Mesenchymal stem cell (in vitro differentiated cells and primary cell): Measurements from ENCODE around the gene SOX6.

Experiments used
- DNase-seq: peaks from one replicate; pipeline ENCODE4 v3.0.0-alpha.2; 2013
- H2AFZ ChIP-seq: one replicate; pipeline ENCODE4 v1.6.1; 2013; ENCODE audit warnings: low read depth, mild to moderate bottlenecking, control low read depth, inconsistent platforms, low read length, moderate library complexity
- H2AK5ac ChIP-seq: 2 replicates; pipeline ENCODE4 v1.6.1; 2013; ENCODE audit warnings: low read length, moderate library complexity, mild to moderate bottlenecking, inconsistent platforms; ENCODE audit not compliant: severe bottlenecking
- H2BK120ac ChIP-seq: one replicate; pipeline ENCODE4 v1.6.1; 2013; ENCODE audit warnings: low read depth, mild to moderate bottlenecking, inconsistent platforms, low read length, moderate library complexity
- H2BK12ac ChIP-seq, 2 experiments: one replicate each; pipeline ENCODE4 v1.6.1; 2013; ENCODE audit warnings: inconsistent platforms in 2 of 2, low read length in 2 of 2, mild to moderate bottlenecking in 2 of 2, moderate library complexity in 2 of 2, control low read depth in 1 of 2
- H2BK15ac ChIP-seq: one replicate; pipeline ENCODE4 v1.6.1; 2013; ENCODE audit warnings: mild to moderate bottlenecking, low read depth, inconsistent platforms; ENCODE audit not compliant: poor library complexity, severe bottlenecking
- H2BK5ac ChIP-seq: 2 replicates; pipeline ENCODE4 v1.6.1; 2013; ENCODE audit warnings: low read depth, mild to moderate bottlenecking, low read length, control low read depth, inconsistent platforms; ENCODE audit not compliant: poor library complexity, severe bottlenecking
- H3K14ac ChIP-seq, 2 experiments: one replicate each; pipeline ENCODE4 v1.6.1; 2013; ENCODE audit warnings: inconsistent platforms in 2 of 2, low read length in 2 of 2, control low read depth in 1 of 2, mild to moderate bottlenecking in 1 of 2, moderate library complexity in 1 of 2
- H3K18ac ChIP-seq, 2 experiments: one replicate each; pipeline ENCODE4 v1.6.1; 2013; ENCODE audit warnings: inconsistent platforms in 2 of 2, low read length in 2 of 2, control low read depth in 1 of 2, low read depth in 1 of 2, mild to moderate bottlenecking in 1 of 2
- H3K23ac ChIP-seq, 2 experiments: one replicate each; pipeline ENCODE4 v1.6.1; 2013; ENCODE audit warnings: inconsistent platforms in 2 of 2, low read length in 2 of 2, mild to moderate bottlenecking in 2 of 2, moderate library complexity in 2 of 2, control low read depth in 1 of 2
- H3K27ac ChIP-seq: 2 replicates; pipeline ENCODE4 v1.5.1; 2013; ENCODE audit warnings: mild to moderate bottlenecking, moderate library complexity, low read length, control low read depth, inconsistent platforms; ENCODE audit not compliant: poor library complexity, severe bottlenecking
- H3K27me3 ChIP-seq, 2 experiments: 2 replicates each; pipeline versions ENCODE4 v1.6.1 to v1.7.0; 2013; ENCODE audit warnings: low read length in 2 of 2, mild to moderate bottlenecking in 2 of 2, moderate library complexity in 2 of 2, control low read depth in 1 of 2, inconsistent platforms in 1 of 2; ENCODE audit not compliant: control insufficient read depth in 1 of 2, insufficient read depth in 1 of 2
- H3K36me3 ChIP-seq, 2 experiments: 2 replicates each; pipeline versions ENCODE4 v1.6.1 to v1.7.0; 2013; ENCODE audit warnings: low read length in 2 of 2, control low read depth in 1 of 2, inconsistent platforms in 1 of 2, low read depth in 1 of 2, mild to moderate bottlenecking in 1 of 2; ENCODE audit not compliant: insufficient read depth in 2 of 2, control insufficient read depth in 1 of 2
- H3K4ac ChIP-seq, 2 experiments: one replicate each; pipeline ENCODE4 v1.6.1; 2013; ENCODE audit warnings: inconsistent platforms in 2 of 2, low read length in 2 of 2, mild to moderate bottlenecking in 2 of 2, moderate library complexity in 2 of 2, control low read depth in 1 of 2, low read depth in 1 of 2
- H3K4me1 ChIP-seq: 2 replicates; pipeline ENCODE4 v1.6.1; 2013; ENCODE audit warnings: low read depth, low read length, control low read depth; ENCODE audit not compliant: control insufficient read depth, insufficient read depth
- H3K4me2 ChIP-seq: 2 replicates; pipeline ENCODE4 v1.6.1; 2013; ENCODE audit warnings: low read length, mild to moderate bottlenecking, inconsistent platforms; ENCODE audit not compliant: poor library complexity, severe bottlenecking
- H3K4me3 ChIP-seq, 2 experiments: 2 replicates each; pipeline versions ENCODE4 v1.5.1 to v1.7.0; 2013; ENCODE audit warnings: low read length in 2 of 2, mild to moderate bottlenecking in 2 of 2, control low read depth in 1 of 2, low read depth in 1 of 2; ENCODE audit not compliant: insufficient read depth in 1 of 2
- H3K79me1 ChIP-seq: replicated peaks from 2 replicates; pipeline ENCODE4 v1.6.1; 2013; ENCODE audit warnings: mild to moderate bottlenecking, control low read depth, low read length, inconsistent platforms; ENCODE audit not compliant: poor library complexity, severe bottlenecking
- H3K9ac ChIP-seq: 2 replicates; pipeline ENCODE4 v1.7.0; 2013; ENCODE audit warnings: mild to moderate bottlenecking, low read length, moderate library complexity
- H3K9me3 ChIP-seq: 2 replicates; pipeline ENCODE4 v1.7.0; 2013; ENCODE audit warnings: mild to moderate bottlenecking, low read length; ENCODE audit not compliant: control insufficient read depth
- H4K8ac ChIP-seq: one replicate; pipeline ENCODE4 v1.6.1; 2013; ENCODE audit warnings: inconsistent platforms, mild to moderate bottlenecking, low read length, moderate library complexity
- H4K91ac ChIP-seq: one replicate; pipeline ENCODE4 v1.6.1; 2013; ENCODE audit warnings: mild to moderate bottlenecking, low read length, inconsistent platforms
- WGBS: methylation state at CpG from one replicate; pipeline ENCODE4 v1.1.7; 2013; ENCODE audit warnings: mixed read lengths; 5-methylcytosine and 5-hydroxymethylcytosine counted together

Gene SOX6

GRCh38 chr11:15944460-15944859 lies 411.9 kb downstream of the SOX6 start:
- Histone ChIP-seq H2AFZ (no peak overlapping the region), H2AK5ac (no peak overlapping the region), H3K9me3 (peaks cover 26% of the 10 kb centered on the region), H3K23ac (no peak overlapping the region), H3K14ac (peak overlapping the region in 1 of 2 experiments; percentile 81), H3K9ac (no peak overlapping the region), H3K4me3 (no peak overlapping the region), H3K4me1 (peaks cover 3% of the 10 kb centered on the region), H3K79me1 (no peaks in the 10 kb centered on the region), H4K8ac (no peak overlapping the region), H3K27ac (no peak overlapping the region), H3K18ac (no peak overlapping the region), H3K4me2 (no peak overlapping the region), H3K4ac (no peak overlapping the region), H2BK12ac (no peak overlapping the region), H2BK15ac (no peak overlapping the region), H3K27me3 (peaks cover 0 to 11% of the 10 kb centered on the region in 2 experiments), H2BK120ac (no peak overlapping the region), H3K36me3 (no peaks in the 10 kb centered on the region), H2BK5ac (no peak overlapping the region), H4K91ac (no peak overlapping the region)
- no peak for DNase-seq

- no peaks in the 10 kb centered on the region for H3K79me1 ChIP-seq
- DNase-seq, result no peak
- H3K4me3 ChIP-seq, result no peak overlapping the region
- no peak overlapping the region for H2BK5ac ChIP-seq
- H3K4me1 ChIP-seq, result peaks cover 3% of the 10 kb centered on the region
- H2AFZ ChIP-seq, result no peak overlapping the region
- H3K4me2 ChIP-seq, result no peak overlapping the region
- H3K9ac ChIP-seq, result no peak overlapping the region
- H2BK15ac ChIP-seq, result no peak overlapping the region
- no peak overlapping the region for H2AK5ac ChIP-seq
- no peak overlapping the region for H4K91ac ChIP-seq
- peaks cover 26% of the 10 kb centered on the region for H3K9me3 ChIP-seq
- H3K27me3 ChIP-seq, result peaks cover 0 to 12% of the 10 kb centered on the region in 2 experiments
- H3K4ac ChIP-seq, result no peak overlapping the region
- H4K8ac ChIP-seq, result no peak overlapping the region
- H3K18ac ChIP-seq, result no peak overlapping the region
- H3K36me3 ChIP-seq, result no peaks in the 10 kb centered on the region
- no peak overlapping the region for H3K23ac ChIP-seq
- no peak overlapping the region for H2BK120ac ChIP-seq
- 96% methylated on average over 7 of the region's 7 CpGs for whole genome bisulfite sequencing
- no peak overlapping the region for H3K14ac ChIP-seq
- H3K27ac ChIP-seq, result no peak overlapping the region
- H2BK12ac ChIP-seq, result no peak overlapping the region
These were observed 412.7 kb downstream of the SOX6 start for GRCh38 chr11:15943418-15944197.

GRCh38 chr11:15942936-15943335 lies 413.4 kb downstream of the SOX6 start:
- Histone ChIP-seq H3K4ac (no peak overlapping the region), H3K4me2 (no peak overlapping the region), H2BK12ac (no peak overlapping the region), H3K9me3 (peaks cover 23% of the 10 kb centered on the region), H3K9ac (no peak overlapping the region), H4K8ac (no peak overlapping the region), H3K27ac (no peak overlapping the region), H3K4me3 (no peak overlapping the region), H3K23ac (no peak overlapping the region), H3K36me3 (no peaks in the 10 kb centered on the region), H4K91ac (peak overlapping the region; percentile 11), H3K79me1 (no peaks in the 10 kb centered on the region), H2BK120ac (no peak overlapping the region), H3K27me3 (peaks cover 0 to 12% of the 10 kb centered on the region in 2 experiments), H2AFZ (no peak overlapping the region), H2BK15ac (peak overlapping the region; percentile 31), H3K4me1 (peaks cover 3% of the 10 kb centered on the region), H2BK5ac (no peak overlapping the region), H3K18ac (no peak overlapping the region), H3K14ac (no peak overlapping the region), H2AK5ac (no peak overlapping the region)
- WGBS, result 89% methylated on average over 5 of the region's 9 CpGs
- no peak for DNase-seq

- no peak for DNase-seq
- Histone ChIP-seq H3K4ac (no peak overlapping the region), H3K79me1 (no peaks in the 10 kb centered on the region), H3K18ac (no peak overlapping the region), H3K9me3 (peaks cover 15% of the 10 kb centered on the region), H2AFZ (no peak overlapping the region), H2BK5ac (no peak overlapping the region), H3K27ac (no peak overlapping the region), H4K91ac (no peak overlapping the region), H3K4me1 (peaks cover 3% of the 10 kb centered on the region), H3K9ac (no peak overlapping the region), H3K4me3 (no peak overlapping the region), H2BK120ac (no peak overlapping the region), H3K14ac (no peak overlapping the region), H3K36me3 (no peaks in the 10 kb centered on the region), H2BK15ac (no peak overlapping the region), H3K4me2 (no peak overlapping the region), H3K27me3 (peaks cover 0 to 12% of the 10 kb centered on the region in 2 experiments), H2AK5ac (no peak overlapping the region), H4K8ac (no peak overlapping the region), H2BK12ac (no peak overlapping the region), H3K23ac (no peak overlapping the region)
- 94% methylated on average over 6 of the region's 7 CpGs for WGBS
These were observed 414.2 kb downstream of the SOX6 start for GRCh38 chr11:15942126-15942525.
